Astrocyte (in vitro differentiated cells and primary cell): ENCODE data around the gene DCUN1D3.

Experiments used
- EZH2 ChIP-seq: IDR thresholded peaks from 2 replicates; pipeline ENCODE4 v1.6.1; 2012; ENCODE audit warnings: mild to moderate bottlenecking, low read length, inconsistent platforms; ENCODE audit not compliant: insufficient read depth
- TF ChIP-seq, protein P1 (sequence below): IDR thresholded peaks from 2 replicates; pipeline ENCODE4 v1.5.1; 2011; ENCODE audit warnings: low read depth, mild to moderate bottlenecking, inconsistent platforms, low read length, moderate library complexity; ENCODE audit not compliant: insufficient read depth

DNA sequence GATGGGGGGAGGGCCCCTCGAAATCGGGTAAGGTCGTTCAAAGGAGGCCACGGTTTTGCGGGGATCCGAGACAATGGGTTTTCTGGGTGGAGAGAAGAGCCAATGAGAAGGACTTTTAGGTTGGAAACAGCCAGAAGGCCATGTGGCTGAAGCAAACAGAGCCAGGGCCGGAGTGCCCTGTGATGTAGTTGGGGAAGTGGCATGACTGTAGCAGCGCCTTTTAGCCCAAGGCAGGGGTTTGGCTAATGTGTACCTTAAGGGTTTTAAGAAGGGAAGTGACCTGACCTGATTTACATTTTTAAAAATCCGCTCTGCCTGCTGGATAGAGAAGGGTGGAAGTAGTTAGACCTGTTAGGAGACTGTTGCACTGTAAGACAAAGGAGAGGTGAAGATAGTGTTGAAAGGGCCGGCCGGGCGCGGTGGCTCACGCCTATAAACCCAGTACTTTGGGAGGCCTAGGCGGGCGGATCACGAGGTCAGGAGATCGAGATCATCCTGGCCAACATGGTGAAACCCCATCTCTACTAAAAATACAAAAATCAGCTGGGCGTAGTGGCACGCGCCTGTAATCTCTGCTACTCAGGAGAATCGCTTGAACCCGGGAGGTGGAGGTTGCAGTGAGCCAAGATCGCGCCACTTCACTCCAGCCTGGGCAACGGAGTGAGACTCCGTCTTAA lies 1.4 kb upstream of the DCUN1D3 start:
- TF ChIP-seq EZH2 = no peak
- TF ChIP-seq, protein P1, sequence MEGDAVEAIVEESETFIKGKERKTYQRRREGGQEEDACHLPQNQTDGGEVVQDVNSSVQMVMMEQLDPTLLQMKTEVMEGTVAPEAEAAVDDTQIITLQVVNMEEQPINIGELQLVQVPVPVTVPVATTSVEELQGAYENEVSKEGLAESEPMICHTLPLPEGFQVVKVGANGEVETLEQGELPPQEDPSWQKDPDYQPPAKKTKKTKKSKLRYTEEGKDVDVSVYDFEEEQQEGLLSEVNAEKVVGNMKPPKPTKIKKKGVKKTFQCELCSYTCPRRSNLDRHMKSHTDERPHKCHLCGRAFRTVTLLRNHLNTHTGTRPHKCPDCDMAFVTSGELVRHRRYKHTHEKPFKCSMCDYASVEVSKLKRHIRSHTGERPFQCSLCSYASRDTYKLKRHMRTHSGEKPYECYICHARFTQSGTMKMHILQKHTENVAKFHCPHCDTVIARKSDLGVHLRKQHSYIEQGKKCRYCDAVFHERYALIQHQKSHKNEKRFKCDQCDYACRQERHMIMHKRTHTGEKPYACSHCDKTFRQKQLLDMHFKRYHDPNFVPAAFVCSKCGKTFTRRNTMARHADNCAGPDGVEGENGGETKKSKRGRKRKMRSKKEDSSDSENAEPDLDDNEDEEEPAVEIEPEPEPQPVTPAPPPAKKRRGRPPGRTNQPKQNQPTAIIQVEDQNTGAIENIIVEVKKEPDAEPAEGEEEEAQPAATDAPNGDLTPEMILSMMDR = no peak
